SHP77 treated with DMSO at 0.1 percent for 48 hours (cell line): Measurements from ENCODE around the gene CLASP1.
"Not testable (repeated sequence)": the region's sequence is repeated elsewhere in the genome, so short reads cannot be mapped to it uniquely, and the experiment has no call there.

Experiments used
- DNase-seq: peaks from one replicate; lab custom pipeline; 2025; lab: John Stamatoyannopoulos, UW

CLASP1 gene

DNA sequence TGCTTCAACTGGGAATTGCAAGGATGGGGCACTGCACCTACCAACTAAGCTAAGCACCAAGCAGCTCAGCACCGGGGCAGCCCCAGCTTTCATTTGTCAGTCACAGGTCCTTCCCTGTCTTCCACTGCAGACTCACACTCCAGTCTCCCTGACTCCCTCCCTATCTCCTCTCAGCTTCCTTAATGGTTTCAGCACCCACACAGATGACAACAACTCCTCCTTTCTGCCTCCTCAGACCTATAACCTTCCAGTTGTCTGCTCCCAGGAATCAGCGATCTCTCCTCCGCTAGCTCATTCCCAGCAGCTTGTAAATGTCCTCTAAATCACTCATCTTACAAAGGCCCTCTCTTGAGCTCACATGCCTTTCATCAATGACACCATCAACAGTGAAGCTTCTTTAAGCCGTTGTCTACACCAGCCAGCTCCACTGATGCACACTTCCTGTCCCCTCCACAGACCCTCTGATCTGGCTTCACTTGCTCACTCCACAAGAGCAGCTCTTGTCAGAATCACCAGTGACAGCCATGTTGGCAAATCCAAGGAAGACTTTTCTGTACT lies 32.1 kb downstream of the CLASP1 start:
- no peak for DNase-seq

DNA sequence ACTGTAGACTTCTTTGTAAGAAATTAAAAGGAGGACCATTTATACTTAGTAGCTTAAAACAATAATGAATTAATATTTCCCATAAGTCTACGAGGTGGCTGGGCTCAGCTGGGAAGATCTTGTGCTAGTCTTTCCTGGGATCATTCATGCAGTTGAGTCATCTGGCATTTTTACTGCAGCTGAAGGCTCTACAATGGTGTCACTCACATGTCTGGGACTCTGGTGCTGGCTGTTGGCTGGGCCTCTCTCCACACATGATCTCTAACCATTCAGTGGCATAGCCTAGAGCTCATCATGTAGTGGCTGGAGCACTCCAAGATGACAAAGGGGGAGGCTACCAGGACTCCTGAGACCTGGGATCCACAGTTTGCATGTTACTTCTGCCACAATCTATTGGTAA lies 35.5 kb downstream of the CLASP1 start:
- no peak for DNase-seq

DNA sequence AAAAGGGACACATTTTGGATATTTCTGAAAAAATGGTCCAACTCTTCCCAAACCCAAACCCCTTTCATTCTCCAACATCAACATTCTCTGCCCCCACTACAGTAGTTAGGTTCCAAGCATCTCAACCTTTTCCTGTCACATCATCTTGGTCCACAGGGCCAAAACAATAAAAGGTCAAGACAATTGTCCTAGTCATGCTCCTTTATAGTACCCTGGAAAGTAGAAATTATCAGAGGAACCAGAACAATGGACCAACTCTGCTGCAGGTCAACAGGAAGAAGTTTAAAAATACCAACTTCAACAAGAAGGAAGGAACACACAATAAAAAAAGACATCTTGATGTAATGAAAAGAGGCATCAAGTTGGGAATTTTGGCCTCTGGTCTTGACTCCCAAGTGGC lies 36.1 kb downstream of the CLASP1 start:
- DNase-seq: no peak

- no peak for DNase-seq
Observed at GRCh38 chr2:121611730-121612705, 37.2 kb downstream of the CLASP1 start.

DNA sequence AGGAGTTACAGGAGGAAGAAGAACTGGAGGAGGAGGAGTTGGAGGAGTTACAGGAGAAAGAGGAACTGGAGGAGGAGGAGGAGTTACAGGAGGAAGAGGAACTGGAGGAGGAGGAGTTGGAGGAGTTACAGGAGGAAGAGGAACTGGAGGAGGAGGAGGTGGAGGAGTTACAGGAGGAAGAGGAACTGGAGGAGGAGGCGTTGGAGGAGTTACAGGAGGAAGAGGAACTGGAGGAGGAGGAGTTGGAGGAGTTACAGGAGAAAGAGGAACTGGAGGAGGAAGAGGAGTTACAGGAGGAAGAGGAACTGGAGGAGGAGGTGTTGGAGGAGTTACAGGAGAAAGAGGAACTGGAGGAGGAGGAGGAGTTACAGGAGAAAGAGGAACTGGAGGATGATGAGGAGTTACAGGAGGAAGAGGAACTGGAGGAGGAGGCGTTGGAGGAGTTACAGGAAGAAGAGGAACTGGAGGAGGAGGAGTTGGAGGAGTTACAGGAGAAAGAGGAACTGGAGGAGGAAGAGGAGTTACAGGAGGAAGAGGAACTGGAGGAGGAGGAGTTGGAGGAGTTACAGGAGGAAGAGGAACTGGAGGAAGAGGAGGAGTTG lies 38.1 kb downstream of the CLASP1 start:
- not testable (repeated sequence) for DNase-seq

DNA sequence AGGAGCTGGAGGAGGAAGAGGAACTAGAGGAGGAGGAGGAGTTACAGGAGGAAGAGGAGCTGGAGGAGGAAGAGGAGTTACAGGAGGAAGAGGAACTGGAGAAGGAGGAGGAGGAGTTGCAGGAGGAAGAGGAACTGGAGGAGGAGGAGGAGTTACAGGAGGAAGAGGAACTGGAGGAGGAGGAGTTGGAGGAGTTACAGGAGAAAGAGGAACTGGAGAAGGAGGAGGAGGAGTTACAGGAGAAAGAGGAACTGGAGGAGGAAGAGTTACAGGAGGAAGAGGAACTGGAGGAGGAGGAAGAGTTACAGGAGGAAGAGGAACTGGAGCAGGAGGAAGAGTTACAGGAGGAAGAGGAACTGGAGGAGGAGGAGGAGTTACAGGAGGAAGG lies 38.8 kb downstream of the CLASP1 start:
- not testable (repeated sequence) for DNase-seq

DNA sequence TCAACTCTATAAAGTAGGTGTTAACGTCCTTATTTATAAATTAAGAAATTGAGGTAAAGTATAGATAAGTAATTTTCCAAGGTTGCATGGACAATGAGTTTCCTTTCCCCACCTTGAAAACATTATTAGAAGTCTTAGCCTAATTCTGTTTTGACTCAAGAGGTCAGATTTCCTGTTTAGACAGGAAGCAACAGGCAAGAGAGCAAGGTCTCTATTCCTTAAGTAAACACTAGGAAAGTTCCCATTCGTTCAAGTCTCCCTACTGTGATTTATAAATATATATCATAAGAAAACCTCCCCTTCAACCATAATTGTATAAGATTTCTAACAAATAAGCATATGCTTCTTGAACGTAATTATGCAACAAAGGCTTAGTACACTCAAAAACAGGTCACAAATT lies 40.3 kb downstream of the CLASP1 start:
- no peak for DNase-seq

- no peak for DNase-seq
Observed at GRCh38 chr2:121608367-121608766, 40.9 kb downstream of the CLASP1 start.

DNA sequence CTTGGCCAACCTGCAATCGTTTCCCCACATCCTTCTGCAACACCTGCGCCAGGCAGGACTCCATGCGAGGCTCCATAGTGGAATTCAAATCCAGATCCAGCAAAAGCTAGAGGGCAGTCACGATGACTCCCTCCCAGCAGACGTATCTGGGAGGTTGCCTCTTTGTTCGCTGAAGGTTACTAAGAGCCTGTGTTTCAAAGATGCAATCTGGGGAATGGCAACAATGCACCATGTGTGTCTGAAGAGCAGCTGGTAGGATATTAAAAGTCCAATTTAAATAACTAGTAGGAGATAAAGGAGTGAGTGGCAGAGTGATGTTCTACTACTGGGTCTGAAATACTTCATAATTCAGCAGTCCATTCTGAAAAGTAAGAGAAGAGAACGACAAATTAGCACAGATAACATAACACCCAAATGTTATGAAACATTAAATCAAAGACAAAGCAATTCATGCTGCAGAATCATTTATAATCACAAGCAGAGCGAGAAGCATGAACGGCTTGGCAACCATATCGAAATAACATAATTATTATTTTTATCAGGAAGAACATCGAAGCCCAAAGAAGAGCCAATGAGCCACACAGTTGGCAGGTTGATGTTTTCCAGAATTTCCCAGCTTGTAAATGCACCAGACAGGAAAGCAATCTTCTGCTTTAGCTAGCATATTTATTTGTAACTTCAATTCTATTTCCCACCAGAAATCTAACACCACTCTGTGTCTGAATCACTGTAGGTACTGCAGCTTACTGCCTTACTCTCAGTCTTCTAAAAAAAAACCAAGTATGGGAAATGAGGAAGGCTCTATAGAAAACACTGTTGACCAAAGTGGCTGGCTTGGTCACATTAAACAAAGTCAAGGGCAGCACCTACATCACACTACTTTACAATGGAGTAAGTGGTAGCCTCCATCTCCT lies 43.2 kb downstream of the CLASP1 start:
- DNase-seq: no peak

GRCh38 chr2:121603185-121603584 lies 46.1 kb downstream of the CLASP1 start:
- no peak for DNase-seq

GRCh38 chr2:121599963-121600651 lies 49.2 kb downstream of the CLASP1 start:
- no peak for DNase-seq

DNA sequence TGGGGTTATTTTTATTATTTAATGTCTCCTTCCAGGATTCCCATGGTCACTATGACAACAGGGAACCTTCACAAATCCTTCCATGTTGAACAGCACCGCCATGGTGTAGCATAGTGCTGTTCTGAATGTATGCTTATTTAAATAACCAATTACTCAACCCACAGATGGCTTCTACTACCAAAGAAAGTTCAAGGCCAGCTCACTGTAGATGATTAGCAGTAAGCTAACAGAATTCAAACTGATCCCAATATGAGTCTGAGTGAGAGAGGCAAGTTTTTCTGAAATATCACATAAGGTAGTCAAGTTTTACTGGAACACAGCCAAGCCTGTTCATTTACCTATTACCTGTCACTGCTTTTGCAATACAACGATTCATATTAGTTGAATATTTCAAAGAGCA lies 51.2 kb downstream of the CLASP1 start:
- DNase-seq: no peak

DNA sequence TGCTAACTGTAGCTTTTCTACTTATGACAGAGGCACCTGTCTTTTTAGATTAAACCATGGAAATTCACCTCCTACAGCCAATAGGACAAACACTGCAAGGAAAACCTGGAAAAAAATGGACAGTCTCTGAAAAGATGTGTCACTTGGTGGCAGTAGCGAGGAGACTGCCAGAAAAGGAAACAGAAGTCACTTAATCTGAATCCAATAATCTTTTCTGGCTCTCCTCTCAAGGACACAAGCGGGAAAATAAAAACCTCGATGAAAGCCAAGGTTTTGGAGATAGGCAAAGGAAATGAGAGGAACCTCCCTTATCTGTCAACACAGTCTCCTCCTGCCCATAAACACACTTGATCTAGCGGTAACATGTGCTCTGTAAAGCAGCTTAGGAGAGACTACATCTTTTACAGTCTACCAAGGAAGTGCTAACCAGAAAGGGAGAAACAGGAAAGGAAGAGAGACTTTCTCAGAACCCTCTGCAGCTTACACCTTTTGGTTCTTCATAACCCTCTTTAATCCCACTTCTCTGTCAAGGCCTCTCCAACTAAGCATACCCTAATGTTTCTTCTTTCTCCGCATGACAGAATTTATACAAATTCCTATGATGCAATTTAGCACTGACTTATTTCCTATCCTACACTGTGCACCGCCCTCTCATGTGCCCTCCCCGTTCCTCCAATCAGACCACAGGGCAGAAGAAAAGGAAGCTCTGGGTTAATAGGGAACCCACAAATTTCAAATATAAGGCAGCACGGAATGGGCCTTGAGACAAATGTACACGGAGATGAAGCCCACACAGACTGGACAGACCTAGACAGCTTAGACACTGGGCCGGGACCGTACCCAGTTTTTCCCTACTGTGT lies 52.8 kb downstream of the CLASP1 start:
- DNase-seq: no peak

DNA sequence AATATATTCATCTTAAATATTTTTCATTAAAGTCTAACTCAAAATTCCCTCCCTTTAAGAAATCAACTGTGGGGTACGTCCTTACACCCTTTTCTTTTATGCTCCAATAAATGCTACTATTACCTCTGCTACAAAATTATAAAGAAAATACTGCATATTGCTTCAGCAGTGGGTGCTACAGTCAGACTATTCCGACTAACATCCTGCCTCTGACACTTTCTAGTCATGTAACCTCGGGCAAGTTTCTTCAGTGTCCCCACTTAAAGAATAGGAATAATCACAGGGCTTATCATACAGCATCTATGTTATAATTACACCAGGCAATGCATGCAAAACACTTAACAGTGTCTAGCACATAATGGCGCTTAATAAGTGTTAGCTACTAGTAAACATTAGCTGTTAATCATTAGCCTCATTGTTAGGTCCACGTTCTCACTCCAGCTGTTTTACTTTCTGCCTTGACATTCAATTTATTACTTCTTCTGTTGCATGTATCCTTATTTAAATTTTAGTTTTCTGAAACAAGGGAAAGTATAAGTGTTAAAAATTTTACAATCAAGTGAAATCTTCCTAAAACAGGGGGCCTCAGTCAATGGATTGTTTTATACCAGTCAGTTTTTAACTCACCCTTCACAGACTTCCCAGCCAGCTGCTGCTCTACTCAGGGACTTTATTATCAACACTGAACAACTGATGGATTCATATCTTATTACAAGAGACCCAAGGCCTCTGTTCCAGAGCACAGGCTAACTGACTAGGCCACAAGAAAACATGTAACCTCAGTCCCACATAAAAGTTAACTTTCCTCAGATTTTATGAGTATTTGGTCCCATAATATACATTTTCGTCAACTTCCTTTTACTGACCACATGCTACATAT lies 54.0 kb downstream of the CLASP1 start:
- no peak for DNase-seq

- DNase-seq: no peak
Observed at GRCh38 chr2:121591199-121591598, 58.1 kb downstream of the CLASP1 start.

DNA sequence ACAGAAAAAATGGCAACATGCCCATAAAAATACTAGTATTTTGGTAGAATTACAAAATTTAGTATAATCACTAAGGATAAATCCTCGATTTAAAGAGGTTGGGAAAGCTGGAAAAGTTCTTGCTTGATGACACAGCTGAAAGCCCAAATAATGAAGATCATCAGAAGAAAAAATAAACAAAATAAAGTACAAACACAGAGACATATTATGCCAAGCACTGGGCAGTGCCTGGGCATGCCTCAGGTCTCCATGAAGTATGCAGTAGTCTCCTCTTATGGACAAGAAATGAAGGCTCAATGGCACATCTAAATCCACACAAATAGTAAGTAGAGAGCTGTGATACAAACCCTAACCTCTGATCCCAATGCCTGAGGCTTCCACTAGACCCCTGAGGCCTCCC lies 60.9 kb downstream of the CLASP1 start:
- DNase-seq: no peak

- DNase-seq: no peak
Observed at GRCh38 chr2:121587131-121587530, 62.1 kb downstream of the CLASP1 start.

- no peak for DNase-seq
Observed at GRCh38 chr2:121584741-121585140, 64.5 kb downstream of the CLASP1 start.

DNA sequence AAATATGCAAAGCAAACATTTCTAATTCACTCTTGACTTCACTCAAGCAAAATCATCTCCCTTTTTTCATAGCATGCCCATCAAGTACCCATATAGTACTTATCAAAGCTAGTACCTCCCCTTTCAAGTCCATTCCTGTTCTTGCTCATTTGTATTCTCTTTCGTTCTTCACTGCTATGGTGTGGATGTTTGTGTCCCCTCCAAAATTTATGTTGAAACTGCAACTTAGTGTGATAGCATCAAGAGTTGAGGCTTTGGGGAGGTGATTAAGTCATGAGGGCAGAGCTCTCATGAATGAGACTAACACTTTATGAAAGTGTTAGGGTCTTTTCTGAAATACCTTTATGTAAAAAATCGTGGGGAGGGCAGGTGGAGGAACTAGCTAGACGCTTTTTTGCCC lies 65.7 kb downstream of the CLASP1 start:
- no peak for DNase-seq

GRCh38 chr2:121582272-121582671 lies 67.0 kb downstream of the CLASP1 start:
- no peak for DNase-seq
